ENCODE measurements around the gene XPOT.

XPOT gene

GRCh38 chr12:64473176-64473575, 69.0 kb downstream of the XPOT start:
- no peak for DNase-seq

GRCh38 chr12:64475518-64475917, 71.3 kb downstream of the XPOT start:
- no peak for DNase-seq

GRCh38 chr12:64476844-64477243, 72.7 kb downstream of the XPOT start:
- DNase-seq, result no peak

DNA sequence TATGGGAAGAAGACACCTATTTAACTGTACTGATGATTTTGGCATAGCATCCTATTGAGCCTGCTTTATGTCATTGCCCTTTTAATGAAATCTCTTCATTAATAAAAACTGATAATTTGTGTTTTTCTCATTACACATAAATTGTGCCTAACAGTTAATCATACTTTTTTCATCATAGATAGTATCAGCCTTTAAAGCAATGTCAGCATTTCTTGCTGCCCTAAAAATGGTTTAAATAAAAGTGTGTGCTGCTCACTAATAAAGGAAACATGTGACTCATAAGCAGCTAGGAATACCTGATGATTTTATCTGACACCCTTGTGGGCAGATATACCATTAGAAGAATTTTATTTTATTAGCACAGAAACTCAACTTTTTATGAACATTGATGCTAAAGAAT, 74.5 kb downstream of the XPOT start:
- DNase-seq, result no peak

DNA sequence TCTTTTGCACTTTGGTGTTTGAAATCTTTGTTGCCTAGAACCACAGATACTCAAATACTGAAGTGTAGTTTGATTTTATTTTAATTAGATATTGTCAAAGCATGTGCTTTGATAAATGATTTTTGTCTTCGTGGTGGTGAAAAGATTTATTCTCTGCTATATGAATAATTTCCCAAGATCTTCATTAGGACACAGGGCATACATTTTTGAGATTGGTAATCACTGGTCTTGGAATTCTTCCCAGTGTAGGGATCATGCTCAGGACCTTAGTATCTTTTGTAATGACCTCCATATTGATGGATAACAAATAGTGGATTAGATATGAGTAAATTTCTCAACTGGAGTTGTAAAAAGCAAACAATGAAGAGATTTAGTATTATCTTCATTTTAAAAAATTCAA, 76.0 kb downstream of the XPOT start:
- DNase-seq, result no peak

DNA sequence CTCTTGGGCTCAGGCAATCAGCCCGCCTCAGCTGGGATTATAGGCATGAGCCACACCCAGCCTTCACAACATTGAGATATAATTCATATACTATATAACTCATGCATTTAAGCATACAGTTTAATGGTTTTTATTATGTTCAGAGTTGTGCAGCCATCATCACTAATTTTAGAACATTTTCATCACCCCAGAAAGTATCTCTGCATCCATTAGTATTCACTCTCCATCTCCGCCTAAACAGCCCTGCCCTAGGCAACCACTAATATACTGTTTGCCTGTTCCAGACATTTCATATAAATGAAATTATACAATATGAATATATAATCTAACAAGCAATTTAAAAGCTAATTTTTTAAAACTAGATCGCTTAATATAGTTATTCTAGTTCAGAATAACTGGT, 82.5 kb downstream of the XPOT start:
- no peak for DNase-seq

GRCh38 chr12:64491718-64492117, 87.5 kb downstream of the XPOT start:
- no peak for DNase-seq

DNA sequence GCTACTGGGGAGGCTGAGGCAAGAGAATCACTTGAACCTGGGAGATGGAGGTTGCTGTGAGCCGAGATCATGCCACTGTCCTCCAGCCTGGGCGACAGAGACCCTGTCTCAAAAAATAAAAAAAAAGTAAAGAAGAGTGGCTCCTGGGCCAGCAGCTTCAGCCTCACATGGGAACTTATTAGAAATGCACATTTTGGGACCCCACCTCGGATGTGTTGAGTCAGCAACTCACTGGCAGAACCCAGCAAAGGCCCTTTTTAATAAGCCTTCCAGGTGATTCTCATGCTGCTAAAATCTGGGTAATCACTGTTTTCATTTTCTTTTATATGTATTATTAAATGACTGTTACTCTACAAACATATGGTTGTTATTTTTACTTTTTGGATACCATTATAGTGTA, 89.3 kb downstream of the XPOT start:
- no peak for DNase-seq

DNA sequence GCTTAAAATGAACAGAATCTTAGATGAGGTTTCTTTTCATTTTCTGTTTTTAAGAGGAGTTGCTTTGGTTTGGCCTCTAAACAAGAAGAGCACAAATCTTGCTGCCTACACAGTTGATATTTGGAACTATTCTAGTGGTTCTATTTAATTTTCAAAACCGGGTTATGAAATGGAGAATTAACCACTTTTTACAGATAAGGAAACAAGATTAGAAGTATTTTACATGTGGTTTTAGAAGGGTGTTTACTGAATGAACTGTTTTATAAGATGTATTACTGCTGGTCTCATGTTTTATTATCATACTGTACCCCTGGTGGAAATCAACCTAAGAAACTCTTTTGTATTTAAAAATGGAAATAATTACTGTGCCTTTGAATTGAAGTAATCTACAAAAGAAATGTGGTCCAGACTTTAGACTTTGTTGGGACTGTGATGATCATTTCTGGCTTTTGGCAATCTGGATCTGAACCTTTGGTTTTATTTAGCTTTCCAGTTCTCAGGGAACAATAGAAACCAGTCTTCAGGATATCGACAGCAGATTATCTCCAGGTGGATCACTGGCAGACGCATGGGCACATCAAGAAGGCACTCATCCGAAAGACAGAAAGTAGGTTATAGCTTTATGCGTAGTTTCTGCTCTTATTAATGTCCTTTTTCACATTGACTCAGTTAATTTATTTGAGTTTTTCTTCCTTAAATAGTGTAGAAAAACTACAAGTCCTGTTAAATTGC, 91.0 kb downstream of the XPOT start:
- DNase-seq, result no peak

DNA sequence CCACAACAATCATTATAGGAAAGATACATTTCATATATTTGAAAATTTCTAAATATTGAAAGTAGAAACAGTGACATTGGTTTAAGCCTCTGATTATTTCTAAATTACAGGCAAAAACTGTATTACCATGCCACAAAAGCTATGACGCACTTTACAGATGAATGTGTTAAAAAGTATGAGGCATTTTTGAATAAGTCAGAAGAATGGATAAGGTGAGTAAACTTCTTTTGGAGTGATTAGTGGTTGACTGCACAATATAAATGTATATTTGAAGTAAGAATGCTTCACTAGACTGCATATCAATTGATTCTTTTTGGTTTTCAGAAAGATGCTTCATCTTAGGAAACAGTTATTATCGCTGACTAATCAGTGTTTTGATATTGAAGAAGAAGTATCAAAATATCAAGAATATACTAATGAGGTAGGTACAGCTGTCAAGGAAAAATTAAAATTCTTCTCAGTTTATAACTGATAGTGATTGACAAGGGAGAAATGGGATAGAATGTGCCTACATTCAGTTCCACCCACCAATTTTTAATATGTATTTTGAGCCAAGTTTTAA, 92.7 kb downstream of the XPOT start:
- no peak for DNase-seq

DNA sequence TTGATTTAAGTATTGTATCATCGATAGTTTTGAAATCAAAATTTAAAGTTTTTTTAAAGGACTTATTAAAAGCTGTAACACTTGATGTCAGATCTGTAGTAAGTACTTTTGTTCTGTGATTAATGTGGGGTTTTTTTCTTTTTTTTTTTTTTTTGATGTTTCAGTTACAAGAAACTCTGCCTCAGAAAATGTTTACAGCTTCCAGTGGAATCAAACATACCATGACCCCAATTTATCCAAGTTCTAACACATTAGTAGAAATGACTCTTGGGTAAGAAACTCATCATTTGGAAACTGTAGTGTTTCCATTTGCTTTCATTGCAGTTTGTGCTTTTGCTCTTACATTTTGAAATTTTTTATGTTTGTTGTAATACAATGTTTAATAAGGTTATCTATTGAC, 93.3 kb downstream of the XPOT start:
- no peak for DNase-seq

DNA sequence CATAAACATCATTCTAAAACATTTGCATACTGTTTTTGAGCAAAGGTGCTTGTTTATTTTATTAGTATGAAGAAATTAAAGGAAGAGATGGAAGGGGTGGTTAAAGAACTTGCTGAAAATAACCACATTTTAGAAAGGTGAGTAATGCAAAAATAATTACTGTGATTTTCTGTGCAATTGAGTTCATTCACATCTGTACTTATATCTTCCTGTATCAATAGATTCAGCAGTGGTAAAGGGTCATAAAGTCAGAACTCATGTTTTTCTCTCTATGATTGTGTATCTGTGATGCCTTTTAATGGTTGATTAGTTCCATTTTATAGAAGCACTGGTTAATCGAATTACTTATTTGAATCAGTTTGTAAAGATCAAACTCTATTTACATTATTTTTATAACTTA, 93.7 kb downstream of the XPOT start:
- DNase-seq, result no peak

GRCh38 chr12:64500394-64500793, 96.2 kb downstream of the XPOT start:
- DNase-seq, result no peak

All from NCI-H187 treated with DMSO at 0.1 percent for 48 hours (cell line).